OCI-LY7 (cell line): ENCODE data around the gene BAAT. TPM values are rescaled to one million over a fixed set of nuclear protein-coding genes. Genes with fewer than 3 reads are reported as not detected.

ENCODE experiments used
- BruUV-seq: library from RNA; stranded (reverse); fragments of 400-500 nt; replicated peaks from 2 replicates; lab custom pipeline; 2021; lab: Mats Ljungman, UMichigan
- CTCF ChIA-PET: fragments of 300-600 bp; sonication (Branson Sonifier 250); formaldehyde crosslinking; loops from one replicate; lab custom pipeline; 2022; ENCODE audit warnings: antibody characterized with exemption; ENCODE audit not compliant: unreplicated experiment; lab: Charles Lee
- POLR2A ChIA-PET: fragments of 300-600 bp; sonication (Branson Sonifier 250); formaldehyde crosslinking; loops from one replicate; lab custom pipeline; 2022; ENCODE audit warnings: antibody characterized with exemption; lab: Charles Lee
- DNase-seq: peaks from one replicate; pipeline ENCODE4 v3.0.0-alpha.2; 2015; ENCODE audit warnings: low spot score
- H2AFZ ChIP-seq: fragments of 200-600 bp; sonication (generic), shearing (Covaris generic); 2 replicates; pipeline ENCODE4 v1.6.1; 2014; ENCODE audit warnings: mild to moderate bottlenecking, antibody characterized with exemption, low read length, moderate library complexity
- H3K27ac ChIP-seq: fragments of 200-600 bp; sonication (generic); 2 replicates; pipeline ENCODE4 v1.5.1; 2014; ENCODE audit warnings: mixed run types, low read depth, mild to moderate bottlenecking, moderate library complexity, low read length, inconsistent platforms; ENCODE audit not compliant: poor library complexity, severe bottlenecking
- H3K36me3 ChIP-seq: fragments of 200-600 bp; sonication (generic); 2 replicates; pipeline ENCODE4 v1.6.1; 2014; ENCODE audit warnings: mild to moderate bottlenecking, antibody characterized with exemption, low read length, moderate library complexity, mixed read lengths; ENCODE audit not compliant: insufficient read depth
- H3K4me1 ChIP-seq: fragments of 200-600 bp; sonication (generic); 2 replicates; pipeline ENCODE4 v1.5.1; 2014; ENCODE audit warnings: mild to moderate bottlenecking, low read length; ENCODE audit not compliant: insufficient read depth, poor library complexity, severe bottlenecking
- H3K4me2 ChIP-seq: fragments of 200-600 bp; sonication (generic); 2 replicates; pipeline ENCODE4 v1.6.1; 2014; ENCODE audit warnings: mild to moderate bottlenecking, low read length
- H3K4me3 ChIP-seq: fragments of 200-600 bp; sonication (generic); 2 replicates; pipeline ENCODE4 v1.5.1; 2014; ENCODE audit warnings: mild to moderate bottlenecking, low read depth, low read length; ENCODE audit not compliant: poor library complexity, severe bottlenecking
- H3K79me2 ChIP-seq: fragments of 200-600 bp; sonication (generic); 2 replicates; pipeline ENCODE4 v1.6.1; 2016; ENCODE audit warnings: low read depth, mild to moderate bottlenecking, low read length, moderate library complexity, mixed read lengths; ENCODE audit not compliant: insufficient read depth
- H3K9me2 ChIP-seq: fragments of 200-600 bp; sonication (generic); 2 replicates; pipeline ENCODE4 v1.6.1; 2016; ENCODE audit warnings: mild to moderate bottlenecking, low read length, mixed read lengths; ENCODE audit not compliant: insufficient read depth
- H3K9me3 ChIP-seq: fragments of 200-600 bp; sonication (generic); 2 replicates; pipeline ENCODE4 v1.6.1; 2014; ENCODE audit warnings: mild to moderate bottlenecking, mixed run types, low read length, mixed read lengths
- H4K20me1 ChIP-seq: fragments of 200-600 bp; sonication (generic); 2 replicates; pipeline ENCODE4 v1.6.1; 2014; ENCODE audit warnings: mild to moderate bottlenecking, antibody characterized with exemption, low read length, moderate library complexity, mixed read lengths; ENCODE audit not compliant: insufficient read depth
- CTCF ChIP-seq: fragments of 200-600 bp; sonication (generic); conservative IDR thresholded peaks from 2 replicates; pipeline ENCODE4 v1.5.1; 2014; ENCODE audit warnings: mild to moderate bottlenecking, antibody characterized with exemption, low read length, moderate library complexity, mixed read lengths
- EZH2phosphoT487 ChIP-seq: fragments of 200-600 bp; sonication (generic); IDR thresholded peaks from 2 replicates; pipeline ENCODE4 v1.6.1; 2018; ENCODE audit warnings: low read depth, borderline replicate concordance, mild to moderate bottlenecking, mixed run types, antibody characterized with exemption, low read length, moderate library complexity, mixed read lengths
- intact Hi-C: fragments of 100-400 bp; cut with micrococcal nuclease; formaldehyde crosslinking; loops from one replicate; pipeline ENCODE4 v1.10.0; 2022; ENCODE audit not compliant: unreplicated experiment
- total RNA-seq, 2 experiments: library from RNA; depleted of rRNA in 1 of 2; stranded (reverse); fragments of >200 nt in 1 of 2; shearing (Covaris generic) in 1 of 2; gene quantifications; 2 replicates each; pipeline ENCODE4 v1.2.3, GENCODE V29; 2014 to 2022

The BAAT gene
- total RNA-seq, 2 experiments from 2014 or later, result 0.13 TPM; not detected in 1

GRCh38 chr9:101375546-101375945, 9.3 kb downstream of the BAAT start:
- no peaks in the 10 kb centered on the region for H4K20me1 ChIP-seq
- H3K9me3 ChIP-seq, result no peaks in the 10 kb centered on the region
- no TSS peak for BruUV-seq
- H3K4me3 ChIP-seq, result no peak overlapping the region
- no peaks in the 10 kb centered on the region for H3K36me3 ChIP-seq
- TF ChIP-seq EZH2phosphoT487 (no peak), CTCF (no peak)
- no peak overlapping the region for H3K27ac ChIP-seq
- intact Hi-C loops, result no loop called here
- no peaks in the 10 kb centered on the region for H3K4me1 ChIP-seq
- H3K9me2 ChIP-seq, result 0 out of 2 replicates have a peak, but pooled peaks cover 7% of the 10 kb centered on the region
- ChIA-PET POLR2A (no interaction called here), CTCF (no interaction called here)
- H2AFZ ChIP-seq, result no peak overlapping the region
- DNase-seq, result no peak
- H3K4me2 ChIP-seq, result no peak overlapping the region
- no peaks in the 10 kb centered on the region for H3K79me2 ChIP-seq

GRCh38 chr9:101372327-101373118, 12.3 kb downstream of the BAAT start:
- POLR2A ChIA-PET, result interaction anchor here (0.6 to 0.9 kb wide), 6 partner anchors 11 to 831 kb away, joined by 3 to 6 read pairs (median 3); partner anchors contain the start of gene ALDOB
- DNase-seq, result no peak
- H2AFZ ChIP-seq, result no peak overlapping the region
- H3K9me3 ChIP-seq, result no peaks in the 10 kb centered on the region
- H3K79me2 ChIP-seq, result no peaks in the 10 kb centered on the region
- no peaks in the 10 kb centered on the region for H4K20me1 ChIP-seq
- intact Hi-C loops, result no loop called here
- no peak overlapping the region for H3K4me3 ChIP-seq
- CTCF ChIA-PET, result no interaction called here
- no peak for TF ChIP-seq EZH2phosphoT487
- TF ChIP-seq CTCF, result no peak
- no peak overlapping the region for H3K4me2 ChIP-seq
- 0 out of 2 replicates have a peak, but pooled peaks cover 7% of the 10 kb centered on the region for H3K9me2 ChIP-seq
- no peak overlapping the region for H3K27ac ChIP-seq
- H3K36me3 ChIP-seq, result no peaks in the 10 kb centered on the region
- BruUV-seq, result no TSS peak
- H3K4me1 ChIP-seq, result no peaks in the 10 kb centered on the region

- Histone ChIP-seq H3K4me3 (no peak overlapping the region), H3K27ac (no peak overlapping the region), H3K4me1 (no peaks in the 10 kb centered on the region), H4K20me1 (no peaks in the 10 kb centered on the region), H2AFZ (no peak overlapping the region), H3K4me2 (no peak overlapping the region), H3K79me2 (no peaks in the 10 kb centered on the region), H3K36me3 (no peaks in the 10 kb centered on the region), H3K9me3 (no peaks in the 10 kb centered on the region), H3K9me2 (0 out of 2 replicates have a peak, but pooled peaks cover 2% of the 10 kb centered on the region)
- POLR2A ChIA-PET, result interaction anchor here (0.7 to 0.9 kb wide), 2 partner anchors 12 to 64 kb away, joined by 3 to 6 read pairs; partner anchors contain the start of gene ALDOB
- intact Hi-C loops, result no loop called here
- CTCF ChIA-PET, result no interaction called here
- TF ChIP-seq CTCF (no peak), EZH2phosphoT487 (no peak)
- no TSS peak for BruUV-seq
- no peak for DNase-seq
Observed at GRCh38 chr9:101371813-101372212, 13.0 kb downstream of the BAAT start.
